Dedifferentiated amniotic fluid mesenchymal stem cell (primary cell): Measurements from ENCODE around the gene SUN2.

ENCODE experiments used
- DNase-seq: peaks from one replicate; pipeline ENCODE4 v3.0.0-alpha.2; 2016; ENCODE audit errors: extremely low spot score

Gene SUN2

DNA sequence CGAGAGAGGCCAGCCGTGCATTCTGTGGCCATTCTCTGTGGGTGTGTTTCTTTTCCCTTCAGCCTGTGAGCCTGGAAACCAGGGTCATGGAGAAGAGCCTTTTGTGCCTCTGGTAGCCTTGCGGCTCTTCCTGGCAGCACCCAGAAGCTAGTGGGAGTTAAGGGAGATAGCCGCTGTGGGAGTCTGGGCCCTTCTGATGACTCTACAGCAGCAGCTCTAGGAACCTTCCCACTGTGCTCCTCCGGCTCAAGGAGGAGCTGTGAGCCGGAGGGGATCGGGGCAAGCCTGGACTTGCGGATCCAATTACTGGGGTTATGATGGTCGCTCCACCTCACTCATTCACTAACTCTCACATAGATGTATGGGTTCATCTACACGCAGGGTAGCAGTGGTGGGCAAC, 39.5 kb downstream of the SUN2 start:
- DNase-seq = no peak

DNA sequence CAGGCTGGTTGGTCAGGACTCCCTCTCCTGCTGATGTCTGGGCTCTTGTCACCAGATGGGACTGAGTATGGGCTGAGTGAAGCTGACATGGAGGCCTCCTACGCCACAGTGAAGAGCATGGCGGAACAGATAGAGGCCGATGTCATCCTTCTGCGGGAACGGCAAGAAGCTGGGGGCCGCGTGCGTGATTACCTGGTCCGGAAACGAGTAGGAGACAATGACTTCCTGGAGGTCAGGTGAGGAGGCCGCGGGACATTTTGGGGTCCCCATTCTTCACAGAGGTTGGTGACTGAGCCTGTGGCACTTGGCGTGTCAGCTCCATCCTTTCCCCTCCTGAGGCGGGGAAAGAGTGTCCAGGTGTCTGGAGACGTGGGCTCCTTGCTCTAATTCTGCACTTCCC, 39.9 kb downstream of the SUN2 start:
- no peak for DNase-seq

DNA sequence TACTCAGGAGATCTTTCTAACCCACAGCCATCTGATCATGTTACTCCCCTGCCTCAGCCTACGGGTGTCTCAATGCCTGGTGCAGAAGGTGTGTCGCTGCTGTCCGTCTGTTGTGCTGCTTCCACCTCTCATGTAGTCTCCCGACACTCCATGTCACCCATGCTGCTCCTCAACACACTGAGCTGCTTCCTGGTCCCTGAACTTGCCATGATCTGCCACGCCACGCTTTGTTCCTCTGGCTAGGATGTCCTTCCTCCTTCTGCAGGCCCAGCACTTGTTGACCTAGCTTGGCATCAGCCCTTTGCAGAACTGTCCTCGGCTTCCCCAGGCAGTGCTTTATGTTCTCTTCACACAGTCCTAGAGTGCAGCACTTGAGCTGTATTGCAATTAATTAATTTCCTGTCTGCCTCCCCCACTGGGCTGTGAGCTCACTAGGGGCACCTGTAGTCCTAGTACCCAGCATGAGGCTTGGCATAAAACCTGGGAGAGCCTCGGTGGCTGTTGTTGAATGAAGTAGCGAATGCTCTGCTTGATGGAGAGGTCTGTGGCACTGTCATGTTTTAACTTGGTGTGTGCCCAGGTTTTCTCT, 40.5 kb downstream of the SUN2 start:
- DNase-seq = no peak

DNA sequence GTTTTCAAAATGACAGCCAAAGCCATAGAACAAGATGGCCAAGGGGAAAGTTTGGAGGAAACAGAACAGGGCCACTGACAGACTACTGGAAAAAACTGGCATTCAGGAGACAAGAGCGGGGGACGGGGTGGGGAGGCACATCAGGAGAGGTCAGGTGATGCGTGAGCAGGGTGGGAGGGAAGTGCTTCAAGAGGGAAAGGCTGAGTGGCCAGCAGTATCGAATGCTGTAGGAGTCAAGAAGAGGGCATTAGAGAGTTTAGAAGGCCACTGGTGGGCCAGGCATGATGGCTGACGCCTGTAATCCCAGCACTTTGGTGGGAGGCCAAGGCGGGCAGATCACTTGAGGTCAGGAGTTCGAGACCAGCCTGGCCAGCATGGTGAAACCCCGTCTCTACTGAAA, 41.9 kb downstream of the SUN2 start:
- DNase-seq = no peak

- DNase-seq = no peak
Observed at GRCh38 chr22:38712486-38713207, 43.2 kb downstream of the SUN2 start.

DNA sequence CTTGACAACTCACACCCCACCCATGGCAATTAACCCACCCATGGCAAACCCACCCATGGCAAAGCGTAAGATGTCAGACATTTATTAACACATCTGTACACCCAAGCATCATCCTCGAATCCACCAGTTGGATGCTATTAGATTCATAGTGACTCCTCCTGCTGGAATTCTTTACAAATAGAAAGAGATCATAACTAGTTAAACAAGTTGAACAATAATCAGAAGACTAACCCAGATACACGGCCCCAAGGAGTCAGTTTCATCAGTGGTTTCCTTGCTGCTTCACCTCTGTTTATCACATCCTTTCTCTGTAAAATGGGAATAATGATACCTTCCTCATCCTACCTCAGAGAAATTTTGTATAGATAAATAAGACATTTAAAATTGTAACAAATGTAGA, 44.9 kb downstream of the SUN2 start:
- no peak for DNase-seq

DNA sequence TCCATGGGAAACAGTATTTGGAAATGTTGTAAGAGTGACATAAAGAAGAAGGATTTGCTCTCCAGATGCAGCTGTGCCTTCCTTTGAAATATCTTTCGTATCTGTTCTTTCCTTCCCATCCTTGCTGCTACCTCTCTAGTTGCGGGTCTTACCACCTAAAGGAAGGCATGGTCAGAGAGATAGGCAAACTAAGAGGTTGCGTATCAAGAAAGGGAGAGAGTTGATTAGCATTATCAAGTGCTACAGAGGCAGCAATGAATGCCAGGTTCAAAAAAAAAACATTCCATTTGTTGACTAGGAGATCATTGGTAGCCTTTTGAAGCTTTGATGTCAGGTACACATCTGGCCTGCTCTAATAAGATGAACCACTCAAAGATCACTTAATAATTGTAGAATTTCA, 45.4 kb downstream of the SUN2 start:
- no peak for DNase-seq

DNA sequence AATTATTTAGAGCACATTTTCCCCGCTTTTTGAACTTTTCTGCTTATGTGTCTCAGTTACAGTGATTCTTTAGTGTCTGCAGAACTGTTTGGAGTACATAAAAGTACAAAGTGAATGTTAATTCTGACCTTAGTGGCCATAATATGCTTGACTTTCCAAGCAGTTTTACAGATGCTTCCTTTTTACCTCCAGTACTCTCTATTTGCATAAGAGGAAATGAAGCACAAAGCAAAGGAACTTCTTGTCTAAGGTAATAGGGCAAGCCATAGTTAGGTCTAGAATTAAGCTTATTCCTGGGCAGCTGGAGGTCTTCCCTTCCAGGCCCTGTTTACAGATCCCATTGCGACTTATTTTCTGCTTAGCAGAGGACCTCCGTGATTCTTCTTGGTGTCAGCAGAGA, 46.5 kb downstream of the SUN2 start:
- no peak for DNase-seq

- no peak for DNase-seq
Observed at GRCh38 chr22:38707984-38708383, 47.8 kb downstream of the SUN2 start.

DNA sequence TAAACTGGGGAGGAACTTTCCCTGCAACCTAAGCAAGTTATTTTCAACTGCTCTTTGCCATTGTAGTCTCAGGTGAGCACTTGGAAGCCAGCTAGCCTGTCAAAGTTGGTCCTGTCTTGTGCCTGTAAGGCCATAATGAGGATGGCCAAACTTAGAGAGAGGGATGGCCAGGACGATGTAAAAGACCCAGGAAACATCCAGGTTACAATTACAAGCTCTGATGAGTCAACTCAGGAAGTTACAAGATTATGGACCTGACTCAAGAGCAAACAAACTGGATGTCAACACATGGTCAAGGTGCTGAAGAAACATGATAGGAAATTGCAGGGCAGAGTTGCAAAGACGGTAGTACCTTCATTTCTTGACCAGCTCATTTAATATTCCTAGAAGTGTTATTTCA, 48.5 kb downstream of the SUN2 start:
- no peak for DNase-seq

DNA sequence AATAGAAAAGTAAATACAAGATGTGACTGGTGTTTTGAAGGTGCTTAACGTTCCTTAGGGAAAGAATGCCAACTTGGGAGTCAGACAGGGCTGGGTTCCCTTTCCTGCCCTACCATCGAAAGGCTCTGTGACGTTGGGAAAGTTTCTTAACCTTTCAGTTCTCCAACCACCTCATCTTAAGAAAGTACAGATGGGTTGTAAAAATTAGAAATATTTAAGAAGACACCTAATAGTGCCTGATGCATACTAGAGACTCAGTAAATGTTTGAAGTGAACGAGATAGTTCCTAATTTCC, 49.0 kb downstream of the SUN2 start:
- no peak for DNase-seq

GRCh38 chr22:38706101-38706900, 49.5 kb downstream of the SUN2 start:
- DNase-seq = no peak

DNA sequence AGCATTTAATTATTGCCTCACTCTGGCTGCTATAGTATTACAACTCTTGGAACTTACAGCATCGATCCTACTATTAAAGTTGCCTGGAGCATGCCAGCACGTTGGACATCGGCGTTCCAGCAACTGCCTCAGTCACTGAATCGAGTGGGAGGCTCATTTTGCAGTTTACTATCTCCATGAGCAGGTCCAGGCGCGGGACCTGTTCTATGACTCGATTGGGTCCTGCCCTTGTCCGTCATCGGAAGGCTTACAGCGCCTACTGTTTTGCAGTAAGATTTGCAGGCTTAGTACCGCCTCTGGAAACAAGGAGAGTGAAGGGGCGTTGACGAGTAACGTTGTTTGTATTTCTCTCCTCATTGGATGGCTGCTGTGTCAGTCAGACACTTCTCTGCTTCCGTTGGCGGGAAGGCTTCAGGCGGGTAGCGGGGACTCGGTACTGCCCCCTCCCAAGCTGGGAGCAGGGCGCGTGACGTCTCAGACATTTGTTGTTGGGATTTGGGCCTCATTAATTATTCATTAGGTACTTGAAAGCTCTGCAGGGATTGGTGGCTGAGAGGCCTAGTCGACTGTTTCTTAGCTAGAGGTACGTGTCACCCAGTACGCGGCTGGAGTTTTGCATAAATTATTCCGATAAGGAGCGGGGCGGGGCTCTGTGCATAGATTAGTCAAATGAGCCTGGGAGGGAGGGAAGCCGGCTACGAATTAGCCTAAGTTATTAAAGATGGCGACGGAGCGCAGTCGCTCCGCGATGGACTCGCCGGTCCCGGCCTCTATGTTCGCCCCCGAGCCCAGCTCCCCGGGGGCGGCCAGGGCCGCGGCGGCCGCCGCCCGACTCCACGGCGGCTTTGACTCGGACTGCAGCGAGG, 50.3 kb downstream of the SUN2 start, which contains the start of gene GTPBP1:
Gene GTPBP1 (plus strand): TSS at position 710 of the 866 bp plus-strand sequence. CDS start 12 bp downstream, at position 722.
- peak; percentile 100 for DNase-seq

DNA sequence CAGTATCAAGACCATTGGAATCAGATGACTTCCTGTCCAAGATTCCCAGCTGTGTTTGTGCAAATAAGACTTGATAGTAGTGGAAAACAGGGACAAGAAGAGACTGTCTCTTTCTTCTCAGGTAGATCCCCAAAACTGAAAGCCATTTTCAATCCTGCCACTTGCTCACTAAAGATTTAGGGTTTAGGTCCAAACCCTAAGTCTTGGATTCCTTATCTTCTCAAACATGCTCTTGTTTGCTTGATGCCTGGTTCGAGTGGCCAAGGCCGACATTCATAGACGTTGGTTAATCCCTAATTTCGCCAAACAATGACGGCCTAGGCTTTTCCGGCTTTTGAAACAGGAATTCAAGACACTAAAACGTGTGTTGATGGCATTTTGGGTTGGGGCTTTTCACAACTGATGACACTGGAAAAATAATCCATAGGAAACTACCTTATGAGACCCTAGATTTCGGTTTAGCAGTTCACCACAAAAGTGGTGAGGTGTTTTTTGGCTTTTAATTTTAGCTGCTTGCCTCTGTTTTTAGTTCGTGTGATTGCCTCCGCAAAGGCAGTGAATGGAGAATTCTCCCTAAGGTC, 51.1 kb downstream of the SUN2 start:
- no peak for DNase-seq

- DNase-seq = peak; percentile 82
Observed at GRCh38 chr22:38700789-38701628, 54.8 kb downstream of the SUN2 start, which contains the start of gene JOSD1. JOSD1 (minus strand) TSS chr22:38700943; CDS start chr22:38699987, 956 bp downstream.

DNA sequence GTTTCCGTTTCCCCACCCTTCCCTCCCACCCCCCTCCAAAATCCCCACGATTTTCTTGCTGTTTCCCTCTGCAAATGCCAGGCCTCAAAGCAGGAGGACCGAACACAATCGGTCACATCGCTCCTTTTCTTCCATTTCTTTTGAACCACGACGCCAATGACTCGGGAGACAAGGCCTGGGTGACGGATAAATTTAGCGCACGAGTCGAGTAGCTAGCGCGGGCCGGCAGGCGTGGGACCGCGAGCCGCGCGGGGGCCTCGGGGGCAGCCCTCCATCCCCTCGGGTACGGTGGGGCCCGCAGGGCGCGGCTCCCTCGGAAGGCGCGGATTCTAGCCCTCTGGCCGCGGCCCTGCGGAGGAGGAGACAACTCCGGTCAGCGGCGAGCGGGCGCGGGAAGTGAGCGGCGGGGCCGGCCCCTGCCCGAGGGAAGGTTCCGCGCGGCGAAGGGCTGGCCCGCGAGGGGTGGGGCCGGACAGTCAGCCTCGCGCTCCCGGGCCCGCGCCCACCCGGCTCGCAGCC, 55.5 kb downstream of the SUN2 start:
- DNase-seq = peak; percentile 28

DNA sequence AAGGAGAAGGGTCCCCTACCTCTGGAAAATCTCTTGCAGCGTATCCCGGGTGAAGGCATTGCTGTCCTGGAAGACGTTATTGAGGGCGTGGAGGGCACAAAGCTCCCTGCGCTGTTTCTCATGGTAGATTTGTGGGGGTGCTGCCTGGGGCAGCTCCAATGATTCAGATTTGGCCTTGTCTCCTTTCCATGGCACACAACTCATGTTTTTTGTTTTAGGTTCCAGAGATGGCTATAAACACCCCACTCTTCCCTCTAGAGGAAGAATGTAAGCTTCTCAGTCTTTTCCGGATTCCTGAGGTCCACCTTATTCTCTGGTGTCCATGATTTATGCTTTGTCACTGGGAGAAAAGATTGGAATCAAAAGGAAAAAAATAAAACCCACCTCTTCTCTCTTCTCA, 56.0 kb downstream of the SUN2 start:
- peak; percentile 42 for DNase-seq

DNA sequence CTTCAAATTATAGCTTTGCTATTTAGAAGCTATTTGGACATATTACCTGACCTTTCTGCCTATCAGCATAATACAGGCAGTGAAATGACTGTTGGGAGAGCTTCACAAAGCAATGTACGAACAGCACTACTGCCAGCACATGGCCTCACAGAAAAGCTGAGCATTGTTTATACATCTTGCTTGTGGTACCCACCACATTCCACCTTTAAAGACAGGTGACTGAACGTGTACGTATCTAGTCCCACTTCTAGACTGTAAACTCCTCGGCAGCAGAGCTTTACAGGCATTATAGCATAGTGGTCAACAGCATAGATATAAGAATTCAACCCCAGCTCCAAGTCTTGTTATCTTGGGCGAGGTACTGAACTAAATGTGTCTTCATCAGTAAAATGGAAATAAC, 56.7 kb downstream of the SUN2 start:
- no peak for DNase-seq

DNA sequence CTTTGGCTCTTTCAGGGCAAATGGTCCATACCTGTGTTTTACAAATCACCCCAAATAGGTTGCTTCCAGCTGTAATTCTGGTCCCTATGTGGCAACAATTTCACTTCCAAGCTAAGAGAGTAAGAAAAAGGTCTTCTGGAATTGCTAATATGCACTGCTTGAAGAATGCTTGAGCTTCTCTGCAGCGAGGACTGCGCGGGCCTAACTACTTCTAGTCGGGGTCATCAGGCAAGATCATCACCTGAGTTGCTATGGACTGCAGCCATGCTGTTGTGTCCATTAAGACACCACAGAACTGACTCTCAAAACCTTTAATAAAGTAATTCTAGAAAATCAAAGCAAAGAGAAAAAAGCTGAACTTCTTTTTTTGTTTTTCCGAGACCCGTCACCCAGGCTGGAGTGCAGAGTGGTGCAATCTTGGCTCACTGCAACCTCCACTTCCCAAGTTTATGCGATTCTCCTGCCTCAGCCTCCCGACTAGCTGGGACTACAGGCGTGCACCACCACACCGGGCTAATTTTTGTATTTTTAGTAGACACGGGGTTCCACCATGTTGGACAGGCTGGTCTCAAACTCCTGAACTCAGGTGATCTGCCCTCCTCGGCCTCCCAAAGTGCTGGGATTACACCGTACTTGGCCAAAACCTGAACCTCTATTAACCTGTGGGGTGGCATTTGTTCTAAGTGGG, 57.2 kb downstream of the SUN2 start:
- DNase-seq = no peak
